Measurements from ENCODE around the gene RAP2A.

RAP2A gene

DNA sequence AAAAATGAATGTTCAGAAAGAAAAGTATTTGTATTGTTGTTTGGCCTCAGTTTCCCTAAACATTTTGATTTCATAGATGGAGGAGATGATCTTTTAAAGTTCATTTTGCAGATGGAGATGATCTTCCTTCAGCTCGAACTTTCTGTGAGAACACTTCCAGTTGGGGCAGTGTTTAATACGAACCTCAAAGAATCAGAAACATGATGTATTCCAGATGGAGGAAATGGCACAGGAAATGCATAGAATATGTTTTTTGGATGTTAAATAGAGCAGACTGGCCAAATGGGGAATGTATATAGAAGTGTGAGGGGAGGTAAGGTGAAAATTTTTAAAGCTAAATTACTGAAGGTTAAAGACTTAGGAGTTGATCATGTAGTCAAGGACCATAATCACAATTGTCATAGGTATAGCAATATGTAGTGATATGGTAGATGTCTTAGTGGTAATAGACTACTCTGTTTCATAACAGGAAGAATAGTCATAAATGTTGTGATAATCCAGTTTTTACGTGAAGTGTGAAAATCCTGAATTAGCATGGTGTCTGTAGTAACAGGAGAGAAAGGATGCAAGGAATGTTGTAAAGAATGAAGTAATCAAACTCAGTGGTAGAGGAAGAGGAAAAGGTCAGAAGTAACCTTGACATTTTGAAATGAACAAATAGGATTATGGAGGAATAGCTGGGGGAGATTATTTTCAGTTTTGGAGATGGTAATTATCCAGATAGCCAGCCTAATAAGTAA, 5.1 kb downstream of the RAP2A start:
- Histone ChIP-seq H3K36me3 (ENCODE audit: insufficient read depth, low read length) (no peaks in the 10 kb centered on the region), H3K9ac (ENCODE audit: low read depth, low read length, poor library complexity, severe bottlenecking) (no peak overlapping the region), H2AFZ (ENCODE audit: low read length) (no peak overlapping the region), H3F3A (ENCODE audit: low read depth) (no peaks in the 10 kb centered on the region), H3K9me3 (ENCODE audit: insufficient read depth, low read depth, low read length) (no peaks in the 10 kb centered on the region), H4K20me1 (ENCODE audit: insufficient read depth, low read length, poor library complexity, severe bottlenecking) (peaks cover 36% of the 10 kb centered on the region), H3K27me3 (ENCODE audit: insufficient read depth, low read length, poor library complexity, severe bottlenecking) (no peaks in the 10 kb centered on the region), H3K4me1 (ENCODE audit: insufficient read depth, low read length, poor library complexity, severe bottlenecking) (peaks cover 57% of the 10 kb centered on the region), H3K9me2 (replicated peaks; ENCODE audit: low read depth, low read length) (no peaks in the 10 kb centered on the region), H3K79me2 (ENCODE audit: insufficient read depth, low read length) (peaks cover 68% of the 10 kb centered on the region), H3K4me2 (ENCODE audit: low read depth, low read length, poor library complexity, severe bottlenecking) (peak overlapping the region; percentile 97), H3K4me3 (ENCODE audit: low read length, poor library complexity, severe bottlenecking) (peak overlapping the region; percentile 92)
- TF ChIP-seq EZH2phosphoT487 (IDR thresholded peaks at IDR 0.05; ENCODE audit: borderline replicate concordance): no peak
- TF ChIP-seq, protein P1, sequence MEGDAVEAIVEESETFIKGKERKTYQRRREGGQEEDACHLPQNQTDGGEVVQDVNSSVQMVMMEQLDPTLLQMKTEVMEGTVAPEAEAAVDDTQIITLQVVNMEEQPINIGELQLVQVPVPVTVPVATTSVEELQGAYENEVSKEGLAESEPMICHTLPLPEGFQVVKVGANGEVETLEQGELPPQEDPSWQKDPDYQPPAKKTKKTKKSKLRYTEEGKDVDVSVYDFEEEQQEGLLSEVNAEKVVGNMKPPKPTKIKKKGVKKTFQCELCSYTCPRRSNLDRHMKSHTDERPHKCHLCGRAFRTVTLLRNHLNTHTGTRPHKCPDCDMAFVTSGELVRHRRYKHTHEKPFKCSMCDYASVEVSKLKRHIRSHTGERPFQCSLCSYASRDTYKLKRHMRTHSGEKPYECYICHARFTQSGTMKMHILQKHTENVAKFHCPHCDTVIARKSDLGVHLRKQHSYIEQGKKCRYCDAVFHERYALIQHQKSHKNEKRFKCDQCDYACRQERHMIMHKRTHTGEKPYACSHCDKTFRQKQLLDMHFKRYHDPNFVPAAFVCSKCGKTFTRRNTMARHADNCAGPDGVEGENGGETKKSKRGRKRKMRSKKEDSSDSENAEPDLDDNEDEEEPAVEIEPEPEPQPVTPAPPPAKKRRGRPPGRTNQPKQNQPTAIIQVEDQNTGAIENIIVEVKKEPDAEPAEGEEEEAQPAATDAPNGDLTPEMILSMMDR (conservative IDR thresholded peaks at IDR 0.05; ENCODE audit: low read length): no peak

DNA sequence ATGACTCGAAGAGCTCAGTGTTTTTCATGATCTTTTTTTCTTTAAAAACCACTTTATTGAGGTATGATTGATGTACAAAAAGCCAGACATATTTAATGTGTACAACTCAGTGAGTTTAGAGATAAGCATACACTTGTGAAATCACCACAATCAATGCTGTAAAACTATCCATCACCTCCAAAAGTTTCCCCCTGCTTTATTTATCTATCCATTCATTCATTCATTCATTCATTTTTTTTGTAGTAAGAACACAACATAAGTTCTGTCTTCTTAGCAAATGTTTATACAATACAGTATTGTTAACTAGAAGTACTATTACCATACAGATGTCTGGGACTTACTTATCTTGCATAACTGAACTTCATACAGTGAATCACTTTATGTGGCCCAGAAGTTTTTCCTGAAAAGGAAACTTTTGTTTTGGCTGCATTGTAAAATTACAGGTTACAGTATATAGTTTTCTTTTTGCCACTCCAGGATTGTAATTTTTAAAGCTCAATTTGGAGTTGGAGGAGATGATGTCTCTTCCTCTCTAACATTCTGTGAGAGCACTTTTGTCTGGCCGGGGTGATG, 6.7 kb downstream of the RAP2A start:
- Histone ChIP-seq H3K79me2 (ENCODE audit: insufficient read depth, low read length) (peaks cover 55% of the 10 kb centered on the region), H3K36me3 (ENCODE audit: insufficient read depth, low read length) (no peaks in the 10 kb centered on the region), H3K4me2 (ENCODE audit: low read depth, low read length, poor library complexity, severe bottlenecking) (peak overlapping the region; percentile 97), H3K9ac (ENCODE audit: low read depth, low read length, poor library complexity, severe bottlenecking) (no peak overlapping the region), H2AFZ (ENCODE audit: low read length) (no peak overlapping the region), H3K27me3 (ENCODE audit: insufficient read depth, low read length, poor library complexity, severe bottlenecking) (no peaks in the 10 kb centered on the region), H3K4me3 (ENCODE audit: low read length, poor library complexity, severe bottlenecking) (peak overlapping the region; percentile 50), H3K4me1 (ENCODE audit: insufficient read depth, low read length, poor library complexity, severe bottlenecking) (peaks cover 52% of the 10 kb centered on the region), H3F3A (ENCODE audit: low read depth) (no peaks in the 10 kb centered on the region), H3K9me2 (replicated peaks; ENCODE audit: low read depth, low read length) (no peaks in the 10 kb centered on the region), H4K20me1 (ENCODE audit: insufficient read depth, low read length, poor library complexity, severe bottlenecking) (peaks cover 28% of the 10 kb centered on the region), H3K9me3 (ENCODE audit: insufficient read depth, low read depth, low read length) (no peaks in the 10 kb centered on the region)
- TF ChIP-seq, protein P1 (conservative IDR thresholded peaks at IDR 0.05; ENCODE audit: low read length): no peak
- TF ChIP-seq EZH2phosphoT487 (IDR thresholded peaks at IDR 0.05; ENCODE audit: borderline replicate concordance): no peak

DNA sequence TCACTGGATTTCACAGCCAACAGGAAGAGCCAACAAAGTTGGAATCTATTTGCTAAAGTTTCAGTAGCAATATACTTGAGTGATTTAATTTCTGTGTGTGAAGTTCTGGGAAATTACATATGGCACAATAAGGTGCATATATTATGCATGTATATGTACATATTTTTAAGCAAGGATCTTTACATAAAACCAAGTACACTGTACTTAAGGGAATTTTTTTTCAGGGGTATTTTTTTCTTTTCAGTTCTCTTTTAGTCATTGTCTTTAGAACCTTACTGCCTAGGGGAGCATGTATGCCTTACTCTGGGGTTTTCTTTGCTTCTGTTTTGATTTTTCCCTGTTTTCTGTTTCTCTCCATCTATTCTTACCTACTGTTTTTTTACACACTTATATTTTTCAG, 7.4 kb downstream of the RAP2A start:
- Histone ChIP-seq H3F3A (ENCODE audit: low read depth) (no peaks in the 10 kb centered on the region), H3K36me3 (ENCODE audit: insufficient read depth, low read length) (no peaks in the 10 kb centered on the region), H3K9me2 (replicated peaks; ENCODE audit: low read depth, low read length) (no peaks in the 10 kb centered on the region), H3K27me3 (ENCODE audit: insufficient read depth, low read length, poor library complexity, severe bottlenecking) (no peaks in the 10 kb centered on the region), H3K9ac (ENCODE audit: low read depth, low read length, poor library complexity, severe bottlenecking) (no peak overlapping the region), H3K9me3 (ENCODE audit: insufficient read depth, low read depth, low read length) (no peaks in the 10 kb centered on the region), H2AFZ (ENCODE audit: low read length) (no peak overlapping the region), H4K20me1 (ENCODE audit: insufficient read depth, low read length, poor library complexity, severe bottlenecking) (peaks cover 22% of the 10 kb centered on the region), H3K4me1 (ENCODE audit: insufficient read depth, low read length, poor library complexity, severe bottlenecking) (peaks cover 46% of the 10 kb centered on the region), H3K4me3 (ENCODE audit: low read length, poor library complexity, severe bottlenecking) (peak overlapping the region; percentile 28), H3K79me2 (ENCODE audit: insufficient read depth, low read length) (peaks cover 48% of the 10 kb centered on the region), H3K4me2 (ENCODE audit: low read depth, low read length, poor library complexity, severe bottlenecking) (peak overlapping the region; percentile 97)
- TF ChIP-seq, protein P1 (conservative IDR thresholded peaks at IDR 0.05; ENCODE audit: low read length): no peak
- no peak for TF ChIP-seq EZH2phosphoT487 (IDR thresholded peaks at IDR 0.05; ENCODE audit: borderline replicate concordance)
